K562 (cell line): ENCODE data around the gene MED13L. TPM values are rescaled to one million over a fixed set of nuclear protein-coding genes. Genes with fewer than 3 reads are reported as not detected.

Experiments
- ATF7 ChIP-seq: fragments of 450-650 bp; IDR thresholded peaks from 2 replicates; pipeline ENCODE4 v1.7.1; 2014; ENCODE audit warnings: mild to moderate bottlenecking, moderate library complexity
- DIDO1 ChIP-seq: fragments of 450-650 bp; IDR thresholded peaks from 2 replicates; pipeline ENCODE4 v1.6.1; 2016; ENCODE audit warnings: low read depth, missing biosample characterization, missing genetic modification characterization
- EP300 ChIP-seq: IDR thresholded peaks from 2 replicates; pipeline ENCODE4 v1.6.1; 2012; ENCODE audit warnings: low read length, improper control_type of control experiment
- HDAC3 ChIP-seq: fragments of 450-650 bp; IDR thresholded peaks from 2 replicates; pipeline ENCODE4 v1.6.1; 2018; ENCODE audit warnings: borderline replicate concordance, mild to moderate bottlenecking, moderate library complexity; ENCODE audit not compliant: partially characterized antibody
- KDM1A ChIP-seq, 2 experiments: fragments of 450-650 bp; IDR thresholded peaks; 2 replicates each; pipeline ENCODE4 v1.6.1; 2016; ENCODE audit warnings: mild to moderate bottlenecking in 2 of 2
- KHSRP ChIP-seq: fragments of 450-650 bp; IDR thresholded peaks from 2 replicates; pipeline ENCODE4 v1.6.1; 2017
- KLF6 ChIP-seq: fragments of 250-450 bp; sonication (Bioruptor Pico); IDR thresholded peaks from 2 replicates; pipeline ENCODE4 v1.4.0; 2020; ENCODE audit warnings: mild to moderate bottlenecking, moderate library complexity, borderline replicate concordance
- NCOA1 ChIP-seq: fragments of 450-650 bp; IDR thresholded peaks from 2 replicates; pipeline ENCODE4 v1.6.1; 2016; ENCODE audit warnings: low read depth
- NFXL1 ChIP-seq: fragments of 450-650 bp; formaldehyde crosslinking; IDR thresholded peaks from 2 replicates; pipeline ENCODE4 v1.4.0; 2021; ENCODE audit warnings: mild to moderate bottlenecking
- PHTF2 ChIP-seq: fragments of 250-450 bp; sonication (Bioruptor Pico); IDR thresholded peaks from 2 replicates; pipeline ENCODE4 v1.5.0; 2021; ENCODE audit warnings: mild to moderate bottlenecking
- PRPF4 ChIP-seq: fragments of 200-400 bp; formaldehyde crosslinking; IDR thresholded peaks from one replicate; pipeline ENCODE4 v1.6.1; 2017; ENCODE audit warnings: low read length, low read depth, mild to moderate bottlenecking; ENCODE audit not compliant: insufficient read depth, poor library complexity, severe bottlenecking
- RB1 ChIP-seq: fragments of 450-650 bp; IDR thresholded peaks from 2 replicates; pipeline ENCODE4 v1.6.1; 2017; ENCODE audit warnings: low read depth, mild to moderate bottlenecking
- RCOR1 ChIP-seq, 2 experiments: IDR thresholded peaks; 2 replicates each; pipeline ENCODE4 v1.6.1; 2012; ENCODE audit warnings: low read depth in 2 of 2, low read length in 2 of 2, borderline replicate concordance in 1 of 2, improper control_type of control experiment in 1 of 2
- TAF7 ChIP-seq: fragments of 450-650 bp; IDR thresholded peaks from 2 replicates; pipeline ENCODE4 v1.6.1; 2016; ENCODE audit warnings: missing genetic modification characterization, missing compliant biosample characterization
- TEAD4 ChIP-seq, 2 experiments: sonication (generic) in 1 of 2; formaldehyde crosslinking in 1 of 2; IDR thresholded peaks; 2 replicates each; pipeline versions ENCODE4 v1.6.1 to v1.8.0; 2012 to 2022; ENCODE audit warnings: borderline replicate concordance in 1 of 2, inconsistent platforms in 1 of 2, low read length in 1 of 2, mild to moderate bottlenecking in 1 of 2, missing genetic modification reagents in 1 of 2
- polyA plus RNA-seq, 8 experiments: library from polyadenylated mRNA; depleted of rRNA in 4 of 8; stranded (reverse) in 5 of 8; unstranded in 3 of 8; fragments of >200 nt; fragmentation: Nextera tagmentation in 2 of 8; fragmentation: Illumina TruSeq in 1 of 8; extraction: Ambion mirVana in 2 of 8; extraction: Trizol in 1 of 8; gene quantifications; 2 replicates each; pipeline versions ENCODE4 v1.2.1 to v1.2.3, GENCODE V29; 2011 to 2014; ENCODE audit warnings: inconsistent platforms in 1 of 8, missing spikeins in 1 of 8
- total RNA-seq, 7 experiments: library from RNA; depleted of rRNA in 6 of 7; stranded (reverse); fragments of >200 nt in 6 of 7; fragmentation: Illumina TruSeq in 2 of 7; extraction: Trizol in 2 of 7; gene quantifications; 2 replicates each; pipeline versions ENCODE4 v1.2.1 to v1.2.3, GENCODE V29; 2011 to 2021; ENCODE audit warnings: low replicate concordance in 1 of 7
- TF ChIP-seq, protein P1 (sequence below), 2 experiments: fragments of 450-650 bp in 1 of 2; sonication (generic) in 1 of 2; formaldehyde crosslinking in 1 of 2; IDR thresholded peaks in 1 of 2; conservative IDR thresholded peaks in 1 of 2; 2 replicates each; pipeline versions ENCODE4 v1.6.1 to v1.8.1; 2016 to 2023; ENCODE audit warnings: mild to moderate bottlenecking in 2 of 2, moderate library complexity in 2 of 2, inconsistent platforms in 1 of 2, missing genetic modification reagents in 1 of 2
- TF ChIP-seq, protein P2 (sequence below): fragments of 450-650 bp; formaldehyde crosslinking; IDR thresholded peaks from 2 replicates; pipeline ENCODE4 v1.4.0; 2020; ENCODE audit warnings: mild to moderate bottlenecking, moderate library complexity
- TF ChIP-seq, protein P3 (sequence below): fragments of 450-650 bp; IDR thresholded peaks from 2 replicates; pipeline ENCODE4 v1.6.1; 2016; ENCODE audit warnings: low read depth, mild to moderate bottlenecking, moderate library complexity
- TF ChIP-seq, protein P4 (sequence below): sonication (generic); formaldehyde crosslinking; IDR thresholded peaks from 2 replicates; pipeline ENCODE4 v1.9.0; 2022; ENCODE audit warnings: mild to moderate bottlenecking, missing genetic modification reagents
- TF ChIP-seq, protein P5 (sequence below): sonication (generic); formaldehyde crosslinking; IDR thresholded peaks from 2 replicates; pipeline ENCODE4 v1.8.0; 2022; ENCODE audit warnings: mild to moderate bottlenecking, missing genetic modification reagents, borderline replicate concordance

MED13L gene
- total and polyA plus RNA-seq, 9 of the 15 experiments (the other 6 are each of a cell fraction or from before 2014, with no cell fraction given), result 13.4 to 90.3 (median 36.9) TPM

DNA sequence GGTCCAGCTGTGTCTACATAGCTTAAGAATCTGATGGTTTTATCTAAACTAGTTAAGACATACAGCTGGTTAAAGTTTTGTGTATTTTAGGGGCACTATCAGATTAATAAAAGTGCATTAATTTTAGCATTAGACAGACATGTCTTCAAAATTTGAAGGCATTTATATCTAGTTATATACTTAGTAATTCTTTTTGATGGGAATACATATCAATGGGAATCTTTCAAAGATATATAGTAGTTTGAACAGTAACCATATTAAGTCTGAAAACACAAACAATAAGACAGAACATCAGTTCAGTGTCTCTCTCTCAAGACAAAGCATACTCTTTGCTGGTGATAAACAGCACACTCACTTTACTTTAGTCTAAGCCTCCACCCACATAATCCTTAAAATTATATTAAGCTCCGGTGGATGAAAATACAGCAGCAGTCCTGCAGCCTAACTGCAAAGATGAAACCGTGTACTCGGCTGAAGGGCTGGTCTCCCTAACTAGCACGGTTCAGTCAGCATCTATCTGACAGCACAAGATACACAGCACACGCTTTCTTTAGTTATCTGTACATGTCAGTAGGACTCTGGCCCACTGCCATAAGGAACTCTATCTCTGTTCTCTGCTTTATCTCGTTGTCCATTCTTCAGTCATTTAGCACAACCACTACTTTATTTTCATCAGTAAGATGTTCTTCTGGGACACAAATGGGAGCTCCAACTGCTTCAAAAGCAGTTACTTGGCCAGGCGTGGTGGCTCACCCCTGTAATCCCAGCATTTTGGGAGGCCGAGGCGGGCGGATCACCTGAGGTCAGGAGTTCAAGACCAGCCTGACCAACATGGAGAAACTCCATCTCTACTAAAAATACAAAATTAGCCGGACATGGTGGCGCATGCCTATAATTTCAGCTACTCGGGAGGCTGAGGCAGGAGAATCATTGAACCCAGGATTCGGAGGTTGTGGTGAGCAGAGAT, 80.5 kb downstream of the MED13L start (continued):
- peak; percentile 96 for TF ChIP-seq HDAC3
- TF ChIP-seq NFXL1 (CRISPR knock-in tag), result no peak
- TF ChIP-seq KHSRP, result peak; percentile 87
- TF ChIP-seq, protein P1, sequence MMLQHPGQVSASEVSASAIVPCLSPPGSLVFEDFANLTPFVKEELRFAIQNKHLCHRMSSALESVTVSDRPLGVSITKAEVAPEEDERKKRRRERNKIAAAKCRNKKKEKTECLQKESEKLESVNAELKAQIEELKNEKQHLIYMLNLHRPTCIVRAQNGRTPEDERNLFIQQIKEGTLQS (IDR thresholded peaks at IDR 0.05), result peak; percentile 15; the same call in 1 of the 2 replicates
- TF ChIP-seq, protein P1 (CRISPR knock-in tag; conservative IDR thresholded peaks at IDR 0.05), result no peak
- TF ChIP-seq TEAD4 (IDR thresholded peaks at IDR 0.05; ENCODE audit: low read length), result peak; percentile 99
- no peak for TF ChIP-seq TEAD4 (CRISPR knock-in tag; IDR thresholded peaks at IDR 0.05; ENCODE audit: borderline replicate concordance)
- no peak for TF ChIP-seq KLF6 (CRISPR knock-in tag)
- peak; percentile 97 for TF ChIP-seq EP300
- TF ChIP-seq, protein P2, sequence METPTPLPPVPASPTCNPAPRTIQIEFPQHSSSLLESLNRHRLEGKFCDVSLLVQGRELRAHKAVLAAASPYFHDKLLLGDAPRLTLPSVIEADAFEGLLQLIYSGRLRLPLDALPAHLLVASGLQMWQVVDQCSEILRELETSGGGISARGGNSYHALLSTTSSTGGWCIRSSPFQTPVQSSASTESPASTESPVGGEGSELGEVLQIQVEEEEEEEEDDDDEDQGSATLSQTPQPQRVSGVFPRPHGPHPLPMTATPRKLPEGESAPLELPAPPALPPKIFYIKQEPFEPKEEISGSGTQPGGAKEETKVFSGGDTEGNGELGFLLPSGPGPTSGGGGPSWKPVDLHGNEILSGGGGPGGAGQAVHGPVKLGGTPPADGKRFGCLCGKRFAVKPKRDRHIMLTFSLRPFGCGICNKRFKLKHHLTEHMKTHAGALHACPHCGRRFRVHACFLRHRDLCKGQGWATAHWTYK, result 0 out of 2 replicates have a peak, but pooled peaks have one; percentile 31
- TF ChIP-seq ATF7, result peak; percentile 77
- no peak for TF ChIP-seq PRPF4
- peak; percentile 11; the same call in 1 of the 2 replicates for TF ChIP-seq DIDO1
- TF ChIP-seq, protein P3, sequence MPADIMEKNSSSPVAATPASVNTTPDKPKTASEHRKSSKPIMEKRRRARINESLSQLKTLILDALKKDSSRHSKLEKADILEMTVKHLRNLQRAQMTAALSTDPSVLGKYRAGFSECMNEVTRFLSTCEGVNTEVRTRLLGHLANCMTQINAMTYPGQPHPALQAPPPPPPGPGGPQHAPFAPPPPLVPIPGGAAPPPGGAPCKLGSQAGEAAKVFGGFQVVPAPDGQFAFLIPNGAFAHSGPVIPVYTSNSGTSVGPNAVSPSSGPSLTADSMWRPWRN, result peak; percentile 98
- TF ChIP-seq KDM1A (IDR thresholded peaks at IDR 0.05), result peak; percentile 97 to 99
- no peak for TF ChIP-seq RB1
- TF ChIP-seq, protein P4, sequence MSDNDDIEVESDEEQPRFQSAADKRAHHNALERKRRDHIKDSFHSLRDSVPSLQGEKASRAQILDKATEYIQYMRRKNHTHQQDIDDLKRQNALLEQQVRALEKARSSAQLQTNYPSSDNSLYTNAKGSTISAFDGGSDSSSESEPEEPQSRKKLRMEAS (CRISPR knock-in tag), result no peak
- TF ChIP-seq, protein P5, sequence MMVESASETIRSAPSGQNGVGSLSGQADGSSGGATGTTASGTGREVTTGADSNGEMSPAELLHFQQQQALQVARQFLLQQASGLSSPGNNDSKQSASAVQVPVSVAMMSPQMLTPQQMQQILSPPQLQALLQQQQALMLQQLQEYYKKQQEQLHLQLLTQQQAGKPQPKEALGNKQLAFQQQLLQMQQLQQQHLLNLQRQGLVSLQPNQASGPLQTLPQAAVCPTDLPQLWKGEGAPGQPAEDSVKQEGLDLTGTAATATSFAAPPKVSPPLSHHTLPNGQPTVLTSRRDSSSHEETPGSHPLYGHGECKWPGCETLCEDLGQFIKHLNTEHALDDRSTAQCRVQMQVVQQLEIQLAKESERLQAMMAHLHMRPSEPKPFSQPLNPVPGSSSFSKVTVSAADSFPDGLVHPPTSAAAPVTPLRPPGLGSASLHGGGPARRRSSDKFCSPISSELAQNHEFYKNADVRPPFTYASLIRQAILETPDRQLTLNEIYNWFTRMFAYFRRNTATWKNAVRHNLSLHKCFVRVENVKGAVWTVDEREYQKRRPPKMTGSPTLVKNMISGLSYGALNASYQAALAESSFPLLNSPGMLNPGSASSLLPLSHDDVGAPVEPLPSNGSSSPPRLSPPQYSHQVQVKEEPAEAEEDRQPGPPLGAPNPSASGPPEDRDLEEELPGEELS (CRISPR knock-in tag), result no peak
- TF ChIP-seq TAF7 (tag), result no peak
- peak; percentile 87 to 96 for TF ChIP-seq RCOR1 (IDR thresholded peaks at IDR 0.05; ENCODE audit: borderline replicate concordance in 1 of 2, low read depth in 2 of 2, low read length in 2 of 2)
- TF ChIP-seq NCOA1, result peak; percentile 85; the same call in 1 of the 2 replicates
- TF ChIP-seq PHTF2 (CRISPR knock-in tag), result no peak
